HG03060 (cell line): ENCODE data around the gene APBA2.

Experiments used
- ATAC-seq: cut with Tn5 transposase; IDR thresholded peaks from one replicate; pipeline ENCODE4 v1.9.1; 2021; ENCODE audit warnings: low read depth, moderate number of reproducible peaks; ENCODE audit not compliant: unreplicated experiment

Gene APBA2

GRCh38 chr15:29126821-29127461 lies 241.2 kb downstream of the APBA2 start:
- no peak for ATAC-seq

- ATAC-seq, result no peak
These were observed 242.0 kb downstream of the APBA2 start for GRCh38 chr15:29127506-29128430.

- no peak for ATAC-seq
These were observed 242.9 kb downstream of the APBA2 start for GRCh38 chr15:29128671-29129070.

GRCh38 chr15:29129221-29129620 lies 243.4 kb downstream of the APBA2 start:
- ATAC-seq, result no peak

GRCh38 chr15:29129926-29130325 lies 244.2 kb downstream of the APBA2 start:
- no peak for ATAC-seq

GRCh38 chr15:29130476-29130875 lies 244.7 kb downstream of the APBA2 start:
- ATAC-seq, result no peak

GRCh38 chr15:29130951-29131839 lies 245.4 kb downstream of the APBA2 start:
- ATAC-seq, result no peak

- ATAC-seq, result no peak
These were observed 246.2 kb downstream of the APBA2 start for GRCh38 chr15:29131840-29132420.

GRCh38 chr15:29132735-29133181 lies 247.0 kb downstream of the APBA2 start:
- ATAC-seq, result no peak

- no peak for ATAC-seq
These were observed 247.5 kb downstream of the APBA2 start for GRCh38 chr15:29133321-29133720.

GRCh38 chr15:29133791-29134190 lies 248.0 kb downstream of the APBA2 start:
- no peak for ATAC-seq

- no peak for ATAC-seq
These were observed 248.5 kb downstream of the APBA2 start for GRCh38 chr15:29134239-29134638.

- no peak for ATAC-seq
These were observed 249.0 kb downstream of the APBA2 start for GRCh38 chr15:29134641-29135308.

GRCh38 chr15:29135309-29135657 lies 249.5 kb downstream of the APBA2 start:
- no peak for ATAC-seq

- ATAC-seq, result no peak
These were observed 250.2 kb downstream of the APBA2 start for GRCh38 chr15:29135702-29136646.

- ATAC-seq, result no peak
These were observed 252.5 kb downstream of the APBA2 start for GRCh38 chr15:29138260-29138659.

- no peak for ATAC-seq
These were observed 253.3 kb downstream of the APBA2 start for GRCh38 chr15:29139072-29139471.

GRCh38 chr15:29139540-29140459 lies 254.0 kb downstream of the APBA2 start:
- ATAC-seq, result no peak
